ENCODE measurements around the gene CDSN. TPM values are rescaled to one million over a fixed set of nuclear protein-coding genes. Genes with fewer than 3 reads are reported as not detected.

CDSN gene
- total and polyA plus RNA-seq, 2 experiments from 2014 or later = 0.07 TPM; not detected in 1

DNA sequence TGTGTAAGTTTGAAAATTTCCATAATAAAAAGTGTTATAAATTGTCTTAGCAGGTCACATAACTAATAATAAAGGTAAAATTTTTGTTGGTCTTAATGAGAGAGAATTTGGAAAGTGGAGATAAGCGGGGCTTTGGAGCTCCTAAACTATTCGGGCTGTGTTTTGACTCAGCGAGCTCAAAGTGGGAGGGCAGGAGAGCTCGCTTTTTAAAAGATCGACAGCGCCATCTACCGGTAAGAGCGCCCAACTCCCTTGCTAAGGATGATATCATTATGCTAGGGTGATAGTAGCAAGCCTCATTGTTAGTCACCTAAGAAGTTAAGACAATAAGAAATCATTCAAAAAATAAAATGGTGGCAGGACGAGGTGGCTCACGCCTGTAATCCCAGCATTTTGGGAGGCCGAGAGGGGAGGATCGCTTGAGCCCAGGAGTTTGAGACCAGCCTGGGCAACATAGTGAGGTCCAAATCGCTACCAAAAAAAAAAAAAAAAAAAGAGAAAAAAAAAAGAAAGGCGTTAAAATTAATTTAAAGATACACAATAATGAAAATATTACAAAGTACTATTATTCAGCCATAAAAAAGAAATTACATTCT, 32.7 kb downstream of the CDSN start:
- Histone ChIP-seq H3K79me2 (replicated peaks; ENCODE audit: insufficient read depth) (no peaks in the 10 kb centered on the region), H2AFZ (no peak overlapping the region), H3K4me2 (no peak overlapping the region), H3K4me3 (no peak overlapping the region), H3K4me1 (ENCODE audit: insufficient read depth) (no peaks in the 10 kb centered on the region), H3K27me3 (ENCODE audit: insufficient read depth) (no peaks in the 10 kb centered on the region), H3K9me2 (ENCODE audit: insufficient read depth) (no peaks in the 10 kb centered on the region), H3F3A (replicated peaks; ENCODE audit: low read depth) (no peaks in the 10 kb centered on the region), H3K36me3 (ENCODE audit: insufficient read depth) (no peaks in the 10 kb centered on the region), H3K27ac (ENCODE audit: low read depth) (no peak overlapping the region), H4K20me1 (replicated peaks; ENCODE audit: insufficient read depth) (no peaks in the 10 kb centered on the region)
- H3K4me1 Mint-ChIP-seq = peaks cover 8% of the 10 kb centered on the region
- H3K9me3 Mint-ChIP-seq = no peaks in the 10 kb centered on the region
- H3K4me3 Mint-ChIP-seq = no peak overlapping the region
- ATAC-seq (peak; percentile 92), DNase-seq (ENCODE audit: low spot score) (peak; percentile 97)
- peak overlapping the region; percentile 49; the same call in 1 of the 2 replicates for H3K27ac Mint-ChIP-seq
- H3K36me3 Mint-ChIP-seq (ENCODE audit: low read depth) = no peaks in the 10 kb centered on the region
- TF ChIP-seq EZH2 (IDR thresholded peaks at IDR 0.05; ENCODE audit: low read depth, unreplicated experiment) = no peak
- TF ChIP-seq, protein P1, sequence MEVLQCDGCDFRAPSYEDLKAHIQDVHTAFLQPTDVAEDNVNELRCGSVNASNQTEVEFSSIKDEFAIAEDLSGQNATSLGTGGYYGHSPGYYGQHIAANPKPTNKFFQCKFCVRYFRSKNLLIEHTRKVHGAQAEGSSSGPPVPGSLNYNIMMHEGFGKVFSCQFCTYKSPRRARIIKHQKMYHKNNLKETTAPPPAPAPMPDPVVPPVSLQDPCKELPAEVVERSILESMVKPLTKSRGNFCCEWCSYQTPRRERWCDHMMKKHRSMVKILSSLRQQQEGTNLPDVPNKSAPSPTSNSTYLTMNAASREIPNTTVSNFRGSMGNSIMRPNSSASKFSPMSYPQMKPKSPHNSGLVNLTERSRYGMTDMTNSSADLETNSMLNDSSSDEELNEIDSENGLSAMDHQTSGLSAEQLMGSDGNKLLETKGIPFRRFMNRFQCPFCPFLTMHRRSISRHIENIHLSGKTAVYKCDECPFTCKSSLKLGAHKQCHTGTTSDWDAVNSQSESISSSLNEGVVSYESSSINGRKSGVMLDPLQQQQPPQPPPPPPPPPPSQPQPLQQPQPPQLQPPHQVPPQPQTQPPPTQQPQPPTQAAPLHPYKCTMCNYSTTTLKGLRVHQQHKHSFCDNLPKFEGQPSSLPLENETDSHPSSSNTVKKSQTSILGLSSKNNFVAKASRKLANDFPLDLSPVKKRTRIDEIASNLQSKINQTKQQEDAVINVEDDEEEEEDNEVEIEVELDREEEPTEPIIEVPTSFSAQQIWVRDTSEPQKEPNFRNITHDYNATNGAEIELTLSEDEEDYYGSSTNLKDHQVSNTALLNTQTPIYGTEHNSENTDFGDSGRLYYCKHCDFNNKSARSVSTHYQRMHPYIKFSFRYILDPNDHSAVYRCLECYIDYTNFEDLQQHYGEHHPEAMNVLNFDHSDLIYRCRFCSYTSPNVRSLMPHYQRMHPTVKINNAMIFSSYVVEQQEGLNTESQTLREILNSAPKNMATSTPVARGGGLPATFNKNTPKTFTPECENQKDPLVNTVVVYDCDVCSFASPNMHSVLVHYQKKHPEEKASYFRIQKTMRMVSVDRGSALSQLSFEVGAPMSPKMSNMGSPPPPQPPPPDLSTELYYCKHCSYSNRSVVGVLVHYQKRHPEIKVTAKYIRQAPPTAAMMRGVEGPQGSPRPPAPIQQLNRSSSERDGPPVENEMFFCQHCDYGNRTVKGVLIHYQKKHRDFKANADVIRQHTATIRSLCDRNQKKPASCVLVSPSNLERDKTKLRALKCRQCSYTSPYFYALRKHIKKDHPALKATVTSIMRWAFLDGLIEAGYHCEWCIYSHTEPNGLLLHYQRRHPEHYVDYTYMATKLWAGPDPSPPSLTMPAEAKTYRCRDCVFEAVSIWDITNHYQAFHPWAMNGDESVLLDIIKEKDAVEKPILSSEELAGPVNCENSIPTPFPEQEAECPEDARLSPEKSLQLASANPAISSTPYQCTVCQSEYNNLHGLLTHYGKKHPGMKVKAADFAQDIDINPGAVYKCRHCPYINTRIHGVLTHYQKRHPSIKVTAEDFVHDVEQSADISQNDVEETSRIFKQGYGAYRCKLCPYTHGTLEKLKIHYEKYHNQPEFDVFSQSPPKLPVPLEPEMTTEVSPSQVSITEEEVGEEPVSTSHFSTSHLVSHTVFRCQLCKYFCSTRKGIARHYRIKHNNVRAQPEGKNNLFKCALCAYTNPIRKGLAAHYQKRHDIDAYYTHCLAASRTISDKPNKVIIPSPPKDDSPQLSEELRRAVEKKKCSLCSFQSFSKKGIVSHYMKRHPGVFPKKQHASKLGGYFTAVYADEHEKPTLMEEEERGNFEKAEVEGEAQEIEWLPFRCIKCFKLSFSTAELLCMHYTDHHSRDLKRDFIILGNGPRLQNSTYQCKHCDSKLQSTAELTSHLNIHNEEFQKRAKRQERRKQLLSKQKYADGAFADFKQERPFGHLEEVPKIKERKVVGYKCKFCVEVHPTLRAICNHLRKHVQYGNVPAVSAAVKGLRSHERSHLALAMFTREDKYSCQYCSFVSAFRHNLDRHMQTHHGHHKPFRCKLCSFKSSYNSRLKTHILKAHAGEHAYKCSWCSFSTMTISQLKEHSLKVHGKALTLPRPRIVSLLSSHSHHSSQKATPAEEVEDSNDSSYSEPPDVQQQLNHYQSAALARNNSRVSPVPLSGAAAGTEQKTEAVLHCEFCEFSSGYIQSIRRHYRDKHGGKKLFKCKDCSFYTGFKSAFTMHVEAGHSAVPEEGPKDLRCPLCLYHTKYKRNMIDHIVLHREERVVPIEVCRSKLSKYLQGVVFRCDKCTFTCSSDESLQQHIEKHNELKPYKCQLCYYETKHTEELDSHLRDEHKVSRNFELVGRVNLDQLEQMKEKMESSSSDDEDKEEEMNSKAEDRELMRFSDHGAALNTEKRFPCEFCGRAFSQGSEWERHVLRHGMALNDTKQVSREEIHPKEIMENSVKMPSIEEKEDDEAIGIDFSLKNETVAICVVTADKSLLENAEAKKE (CRISPR knock-in tag; IDR thresholded peaks at IDR 0.05) = no peak
- TF ChIP-seq CTCF (conservative IDR thresholded peaks at IDR 0.05; ENCODE audit: low read depth in 2 of 2) = peak; percentile 89 to 91
- H3K27me3 Mint-ChIP-seq (ENCODE audit: insufficient read depth, low read depth, poor library complexity) = peaks cover 11% of the 10 kb centered on the region
